ENCODE results near the gene MDGA2. TPM values are rescaled to one million over a fixed set of nuclear protein-coding genes. Genes with fewer than 3 reads are reported as not detected.

MDGA2 gene
- total RNA-seq, 1 donor from 2014 or later, result 2.4 TPM

GRCh38 chr14:47720281-47720680 lies 44.9 kb upstream of the MDGA2 start:
- H3K27ac Mint-ChIP-seq (ENCODE audit: unreplicated experiment), result no peak overlapping the region
- Histone ChIP-seq H3K9ac (ENCODE audit: low read length) (no peak overlapping the region), H3K36me3 (ENCODE audit: insufficient read depth, low read length) (no peaks in the 10 kb centered on the region), H3K4me1 (ENCODE audit: insufficient read depth, low read length) (no peaks in the 10 kb centered on the region), H3K27me3 (ENCODE audit: insufficient read depth, low read length) (no peaks in the 10 kb centered on the region), H3K9me3 (ENCODE audit: insufficient read depth, low read depth, low read length) (no peaks in the 10 kb centered on the region), H3K4me2 (ENCODE audit: low read length) (no peak overlapping the region), H4K20me1 (ENCODE audit: insufficient read depth, low read length) (no peaks in the 10 kb centered on the region), H3K79me2 (ENCODE audit: insufficient read depth, low read length) (no peaks in the 10 kb centered on the region), H3K27ac (ENCODE audit: low read depth, low read length) (no peak overlapping the region), H3K4me3 (ENCODE audit: insufficient read depth, low read depth, low read length) (no peak overlapping the region), H2AFZ (ENCODE audit: low read depth, low read length) (no peak overlapping the region)
- no peaks in the 10 kb centered on the region for H3K27me3 Mint-ChIP-seq (ENCODE audit: low read depth, unreplicated experiment)
- DNase-seq (ENCODE audit: low read depth) (no peak), FAIRE-seq (no peak)
- no peak overlapping the region for H3K4me3 Mint-ChIP-seq (ENCODE audit: unreplicated experiment)
- no peaks in the 10 kb centered on the region for H3K36me3 Mint-ChIP-seq (ENCODE audit: low read depth, unreplicated experiment)
- no peak for TF ChIP-seq CTCF (IDR thresholded peaks at IDR 0.05; ENCODE audit: insufficient read depth, low read depth, low read length)
- peaks cover 5% of the 10 kb centered on the region for H3K4me1 Mint-ChIP-seq (ENCODE audit: low read depth, unreplicated experiment)
- no peaks in the 10 kb centered on the region for H3K9me3 Mint-ChIP-seq (ENCODE audit: unreplicated experiment)

GRCh38 chr14:47715330-47715729 lies 39.9 kb upstream of the MDGA2 start:
- Mint-ChIP-seq H3K4me1 (ENCODE audit: low read depth, unreplicated experiment) (peaks cover 13% of the 10 kb centered on the region), H3K4me3 (ENCODE audit: unreplicated experiment) (no peak overlapping the region), H3K9me3 (ENCODE audit: unreplicated experiment) (no peaks in the 10 kb centered on the region), H3K36me3 (ENCODE audit: low read depth, unreplicated experiment) (no peaks in the 10 kb centered on the region), H3K27me3 (ENCODE audit: low read depth, unreplicated experiment) (no peaks in the 10 kb centered on the region), H3K27ac (ENCODE audit: unreplicated experiment) (peak overlapping the region; percentile 94)
- Histone ChIP-seq H3K4me1 (ENCODE audit: insufficient read depth, low read length) (peaks cover 3% of the 10 kb centered on the region), H3K36me3 (ENCODE audit: insufficient read depth, low read length) (no peaks in the 10 kb centered on the region), H3K9ac (ENCODE audit: low read length) (no peak overlapping the region), H3K27ac (ENCODE audit: low read depth, low read length) (no peak overlapping the region), H3K9me3 (ENCODE audit: insufficient read depth, low read depth, low read length) (no peaks in the 10 kb centered on the region), H3K79me2 (ENCODE audit: insufficient read depth, low read length) (no peaks in the 10 kb centered on the region), H3K4me3 (ENCODE audit: insufficient read depth, low read depth, low read length) (no peak overlapping the region), H3K27me3 (ENCODE audit: insufficient read depth, low read length) (no peaks in the 10 kb centered on the region), H4K20me1 (ENCODE audit: insufficient read depth, low read length) (no peaks in the 10 kb centered on the region), H3K4me2 (ENCODE audit: low read length) (no peak overlapping the region), H2AFZ (ENCODE audit: low read depth, low read length) (no peak overlapping the region)
- FAIRE-seq (no peak), DNase-seq (ENCODE audit: low read depth) (peak; percentile 33)
- no peak for TF ChIP-seq EZH2 (IDR thresholded peaks at IDR 0.05; ENCODE audit: insufficient read depth, low read length)
- TF ChIP-seq CTCF (IDR thresholded peaks at IDR 0.05; ENCODE audit: insufficient read depth, low read depth, low read length), result no peak

GRCh38 chr14:47710581-47710980 lies 35.2 kb upstream of the MDGA2 start:
- Histone ChIP-seq H3K9ac (ENCODE audit: low read length) (no peak overlapping the region), H3K9me3 (ENCODE audit: insufficient read depth, low read depth, low read length) (no peaks in the 10 kb centered on the region), H2AFZ (ENCODE audit: low read depth, low read length) (no peak overlapping the region), H3K4me2 (ENCODE audit: low read length) (no peak overlapping the region), H3K4me3 (ENCODE audit: insufficient read depth, low read depth, low read length) (no peak overlapping the region), H3K36me3 (ENCODE audit: insufficient read depth, low read length) (no peaks in the 10 kb centered on the region), H4K20me1 (ENCODE audit: insufficient read depth, low read length) (no peaks in the 10 kb centered on the region), H3K27ac (ENCODE audit: low read depth, low read length) (no peak overlapping the region), H3K4me1 (ENCODE audit: insufficient read depth, low read length) (peaks cover 3% of the 10 kb centered on the region), H3K27me3 (ENCODE audit: insufficient read depth, low read length) (no peaks in the 10 kb centered on the region), H3K79me2 (ENCODE audit: insufficient read depth, low read length) (no peaks in the 10 kb centered on the region)
- TF ChIP-seq EZH2 (IDR thresholded peaks at IDR 0.05; ENCODE audit: insufficient read depth, low read length) (no peak), CTCF (IDR thresholded peaks at IDR 0.05; ENCODE audit: insufficient read depth, low read depth, low read length) (no peak)
- H3K27me3 Mint-ChIP-seq (ENCODE audit: low read depth, unreplicated experiment), result no peaks in the 10 kb centered on the region
- H3K4me3 Mint-ChIP-seq (ENCODE audit: unreplicated experiment), result no peak overlapping the region
- no peak for FAIRE-seq
- H3K4me1 Mint-ChIP-seq (ENCODE audit: low read depth, unreplicated experiment), result peaks cover 17% of the 10 kb centered on the region
- no peaks in the 10 kb centered on the region for H3K9me3 Mint-ChIP-seq (ENCODE audit: unreplicated experiment)
- H3K27ac Mint-ChIP-seq (ENCODE audit: unreplicated experiment), result peak overlapping the region; percentile 73
- no peaks in the 10 kb centered on the region for H3K36me3 Mint-ChIP-seq (ENCODE audit: low read depth, unreplicated experiment)
- DNase-seq (ENCODE audit: low read depth), result no peak
